Nephron (organoid): ENCODE measurements around the gene KCNIP4.
A peak's percentile ranks its signal among the peaks of the same experiment; 100 is the strongest.

Experiments used
- H3K27ac Mint-ChIP-seq, 3 experiments: 2 replicates each; pipeline ENCODE4 v1.8.0; 2020; ENCODE audit warnings: mixed read lengths in 3 of 3, mild to moderate bottlenecking in 2 of 3, moderate library complexity in 1 of 3
- H3K27me3 Mint-ChIP-seq: 2 replicates; pipeline ENCODE4 v1.8.0; 2021; ENCODE audit warnings: low read depth, mild to moderate bottlenecking, moderate library complexity, mixed read lengths
- H3K36me3 Mint-ChIP-seq: 2 replicates; pipeline ENCODE4 v1.8.0; 2020; ENCODE audit warnings: low read depth, mixed read lengths
- H3K4me1 Mint-ChIP-seq: 2 replicates; pipeline ENCODE4 v1.8.0; 2020; ENCODE audit warnings: mixed read lengths
- H3K4me3 Mint-ChIP-seq, 3 experiments: 2 replicates each; pipeline ENCODE4 v1.8.0; 2020; ENCODE audit warnings: mild to moderate bottlenecking in 3 of 3, mixed read lengths in 3 of 3, moderate library complexity in 2 of 3
- H3K9me3 Mint-ChIP-seq: 2 replicates; pipeline ENCODE4 v1.8.0; 2020; ENCODE audit warnings: mixed read lengths
- TF ChIP-seq, protein P1 (sequence below), 3 experiments: fragments of 200-600 bp; sonication (generic); IDR thresholded peaks; one replicate each; pipeline ENCODE4 v1.5.0; 2021; ENCODE audit warnings: antibody characterized with exemption in 3 of 3; ENCODE audit not compliant: unreplicated experiment in 3 of 3

KCNIP4 gene

DNA sequence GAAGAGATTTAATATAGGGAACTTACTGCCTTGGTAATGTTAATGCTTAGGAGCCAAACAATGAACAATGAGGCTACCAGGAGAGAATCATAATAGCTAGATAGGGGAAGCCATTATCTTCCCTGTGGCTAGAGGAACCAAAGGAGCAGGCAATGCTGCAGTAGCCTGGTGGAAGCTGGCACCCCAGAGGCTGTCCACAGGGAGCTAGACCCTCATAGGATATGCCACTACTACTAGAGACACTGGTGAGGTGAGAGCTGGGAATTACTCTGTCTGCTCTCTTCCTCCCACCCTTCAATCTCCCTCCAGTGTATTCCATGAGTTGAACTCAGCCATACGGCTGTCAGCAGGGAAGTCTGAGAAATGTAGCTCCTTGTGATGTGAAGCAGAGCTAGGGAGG is 601.4 kb downstream of the KCNIP4 start:
- TF ChIP-seq, protein P1, sequence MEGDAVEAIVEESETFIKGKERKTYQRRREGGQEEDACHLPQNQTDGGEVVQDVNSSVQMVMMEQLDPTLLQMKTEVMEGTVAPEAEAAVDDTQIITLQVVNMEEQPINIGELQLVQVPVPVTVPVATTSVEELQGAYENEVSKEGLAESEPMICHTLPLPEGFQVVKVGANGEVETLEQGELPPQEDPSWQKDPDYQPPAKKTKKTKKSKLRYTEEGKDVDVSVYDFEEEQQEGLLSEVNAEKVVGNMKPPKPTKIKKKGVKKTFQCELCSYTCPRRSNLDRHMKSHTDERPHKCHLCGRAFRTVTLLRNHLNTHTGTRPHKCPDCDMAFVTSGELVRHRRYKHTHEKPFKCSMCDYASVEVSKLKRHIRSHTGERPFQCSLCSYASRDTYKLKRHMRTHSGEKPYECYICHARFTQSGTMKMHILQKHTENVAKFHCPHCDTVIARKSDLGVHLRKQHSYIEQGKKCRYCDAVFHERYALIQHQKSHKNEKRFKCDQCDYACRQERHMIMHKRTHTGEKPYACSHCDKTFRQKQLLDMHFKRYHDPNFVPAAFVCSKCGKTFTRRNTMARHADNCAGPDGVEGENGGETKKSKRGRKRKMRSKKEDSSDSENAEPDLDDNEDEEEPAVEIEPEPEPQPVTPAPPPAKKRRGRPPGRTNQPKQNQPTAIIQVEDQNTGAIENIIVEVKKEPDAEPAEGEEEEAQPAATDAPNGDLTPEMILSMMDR (IDR thresholded peaks at IDR 0.05; ENCODE audit: unreplicated experiment in 3 of 3) = no peak
- H3K27me3 Mint-ChIP-seq = no peaks in the 10 kb centered on the region
- peaks cover 11% of the 10 kb centered on the region for H3K9me3 Mint-ChIP-seq
- no peaks in the 10 kb centered on the region for H3K4me1 Mint-ChIP-seq
- H3K27ac Mint-ChIP-seq = no peak overlapping the region
- no peak overlapping the region for H3K4me3 Mint-ChIP-seq
- H3K36me3 Mint-ChIP-seq = no peaks in the 10 kb centered on the region

GRCh38 chr4:21327976-21328700 is 620.4 kb downstream of the KCNIP4 start:
- Mint-ChIP-seq H3K27ac (no peak overlapping the region), H3K36me3 (no peaks in the 10 kb centered on the region), H3K9me3 (peaks cover 19% of the 10 kb centered on the region), H3K4me3 (no peak overlapping the region), H3K4me1 (no peaks in the 10 kb centered on the region), H3K27me3 (no peaks in the 10 kb centered on the region)
- TF ChIP-seq, protein P1 (IDR thresholded peaks at IDR 0.05; ENCODE audit: unreplicated experiment in 3 of 3) = no peak

GRCh38 chr4:21320034-21320433 is 628.5 kb downstream of the KCNIP4 start:
- Mint-ChIP-seq H3K36me3 (no peaks in the 10 kb centered on the region), H3K4me1 (no peaks in the 10 kb centered on the region), H3K27me3 (no peaks in the 10 kb centered on the region), H3K9me3 (peaks cover 11% of the 10 kb centered on the region), H3K27ac (no peak overlapping the region), H3K4me3 (no peak overlapping the region)
- TF ChIP-seq, protein P1 (IDR thresholded peaks at IDR 0.05; ENCODE audit: unreplicated experiment in 3 of 3) = no peak

DNA sequence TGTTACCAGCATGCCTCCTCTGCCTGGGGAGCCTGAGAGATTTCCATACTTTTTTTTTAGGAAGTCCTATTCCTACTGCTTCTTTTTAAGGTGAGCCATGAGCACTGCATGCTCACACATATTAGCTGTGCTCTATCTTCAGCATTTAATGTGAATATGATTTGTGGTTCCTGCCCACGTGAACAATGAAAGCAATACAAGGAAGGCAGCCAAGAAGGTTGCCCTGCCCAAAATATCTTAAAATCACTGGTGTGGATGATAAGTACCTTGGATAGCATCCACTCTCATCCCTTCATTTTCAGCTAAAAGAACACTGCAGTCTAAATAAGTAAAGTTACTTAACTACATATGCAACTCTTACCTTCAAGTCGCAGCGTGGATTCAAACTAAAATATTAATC is 640.9 kb downstream of the KCNIP4 start:
- peaks cover 44% of the 10 kb centered on the region for H3K27me3 Mint-ChIP-seq
- H3K4me3 Mint-ChIP-seq = no peak overlapping the region
- no peaks in the 10 kb centered on the region for H3K4me1 Mint-ChIP-seq
- no peaks in the 10 kb centered on the region for H3K36me3 Mint-ChIP-seq
- no peaks in the 10 kb centered on the region for H3K9me3 Mint-ChIP-seq
- TF ChIP-seq, protein P1 (IDR thresholded peaks at IDR 0.05; ENCODE audit: unreplicated experiment in 3 of 3) = no peak
- no peak overlapping the region for H3K27ac Mint-ChIP-seq

GRCh38 chr4:21304540-21304887 is 644.1 kb downstream of the KCNIP4 start:
- TF ChIP-seq, protein P1 (IDR thresholded peaks at IDR 0.05; ENCODE audit: unreplicated experiment in 3 of 3) = no peak
- no peaks in the 10 kb centered on the region for H3K36me3 Mint-ChIP-seq
- H3K27ac Mint-ChIP-seq = no peak overlapping the region
- peak overlapping the region in 1 of 3 experiments; percentile 75 for H3K4me3 Mint-ChIP-seq
- H3K27me3 Mint-ChIP-seq = peaks cover 58% of the 10 kb centered on the region
- H3K4me1 Mint-ChIP-seq = no peaks in the 10 kb centered on the region
- no peaks in the 10 kb centered on the region for H3K9me3 Mint-ChIP-seq

DNA sequence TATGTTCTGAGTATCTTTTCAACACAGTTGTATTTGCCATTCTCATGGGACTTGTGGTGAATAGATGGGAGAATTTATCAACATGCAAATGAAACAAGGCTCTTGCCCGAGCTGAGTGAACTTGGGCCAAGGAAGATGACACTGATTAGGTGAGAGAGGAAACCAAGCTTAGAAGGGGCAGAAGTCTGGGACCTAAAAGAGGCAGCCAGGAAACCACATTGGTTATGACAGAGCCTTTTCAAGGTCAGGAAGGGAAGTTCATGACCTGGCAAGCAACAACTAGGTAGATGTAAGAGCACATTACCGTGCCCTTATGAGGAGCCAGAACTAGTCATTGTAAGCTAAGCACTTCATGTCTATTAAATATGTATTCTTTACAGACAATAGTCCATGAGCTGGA is 658.0 kb downstream of the KCNIP4 start:
- Mint-ChIP-seq H3K4me3 (no peak overlapping the region), H3K36me3 (no peaks in the 10 kb centered on the region), H3K9me3 (no peaks in the 10 kb centered on the region), H3K4me1 (no peaks in the 10 kb centered on the region), H3K27ac (no peak overlapping the region), H3K27me3 (no peaks in the 10 kb centered on the region)
- TF ChIP-seq, protein P1 (IDR thresholded peaks at IDR 0.05; ENCODE audit: unreplicated experiment in 3 of 3) = no peak
